ENCODE data around the gene GPR25.

DNA sequence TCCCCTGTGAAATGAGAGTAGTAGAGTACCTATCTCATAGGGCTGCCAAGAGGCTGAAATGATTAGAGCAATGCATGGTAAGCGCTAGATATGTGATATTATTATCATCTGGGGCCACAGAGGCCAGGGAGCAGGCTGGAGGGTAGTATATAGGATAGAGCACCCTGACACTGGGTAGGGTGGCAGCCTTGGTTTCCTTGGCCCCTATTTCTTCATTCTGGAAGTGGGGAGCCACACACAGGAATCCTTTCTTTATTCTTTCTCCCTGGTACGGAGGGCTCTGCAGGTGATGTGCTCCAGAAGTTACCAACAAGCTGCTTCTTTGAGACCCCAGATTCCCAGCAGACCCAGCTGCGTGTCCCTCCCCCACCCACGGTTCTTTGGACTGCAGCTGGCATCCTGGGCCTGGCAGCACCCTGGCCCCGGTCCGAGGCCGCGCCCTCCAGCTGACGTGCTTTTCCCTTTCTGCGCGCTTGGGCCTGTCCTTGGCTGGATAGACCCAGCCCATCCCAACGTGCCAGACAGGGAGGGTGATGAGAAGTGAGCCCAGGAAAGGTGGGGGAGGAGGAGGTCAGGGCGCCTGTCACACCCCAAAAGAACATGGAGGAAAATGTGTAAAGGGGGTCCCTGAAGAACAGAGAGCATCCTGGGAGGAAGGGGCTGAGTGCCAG, 40.1 kb downstream of the GPR25 start:
- TF ChIP-seq, protein P1, sequence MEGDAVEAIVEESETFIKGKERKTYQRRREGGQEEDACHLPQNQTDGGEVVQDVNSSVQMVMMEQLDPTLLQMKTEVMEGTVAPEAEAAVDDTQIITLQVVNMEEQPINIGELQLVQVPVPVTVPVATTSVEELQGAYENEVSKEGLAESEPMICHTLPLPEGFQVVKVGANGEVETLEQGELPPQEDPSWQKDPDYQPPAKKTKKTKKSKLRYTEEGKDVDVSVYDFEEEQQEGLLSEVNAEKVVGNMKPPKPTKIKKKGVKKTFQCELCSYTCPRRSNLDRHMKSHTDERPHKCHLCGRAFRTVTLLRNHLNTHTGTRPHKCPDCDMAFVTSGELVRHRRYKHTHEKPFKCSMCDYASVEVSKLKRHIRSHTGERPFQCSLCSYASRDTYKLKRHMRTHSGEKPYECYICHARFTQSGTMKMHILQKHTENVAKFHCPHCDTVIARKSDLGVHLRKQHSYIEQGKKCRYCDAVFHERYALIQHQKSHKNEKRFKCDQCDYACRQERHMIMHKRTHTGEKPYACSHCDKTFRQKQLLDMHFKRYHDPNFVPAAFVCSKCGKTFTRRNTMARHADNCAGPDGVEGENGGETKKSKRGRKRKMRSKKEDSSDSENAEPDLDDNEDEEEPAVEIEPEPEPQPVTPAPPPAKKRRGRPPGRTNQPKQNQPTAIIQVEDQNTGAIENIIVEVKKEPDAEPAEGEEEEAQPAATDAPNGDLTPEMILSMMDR (IDR thresholded peaks at IDR 0.05; ENCODE audit: insufficient read depth, low read length) = no peak
- no peak for TF ChIP-seq POLR2AphosphoS5 (IDR thresholded peaks at IDR 0.05; ENCODE audit: low read depth)

Measured in HL-60 (cell line).